Middle frontal gyrus (tissue), 1 donor: ENCODE results near the gene UNC5CL.

Source experiments
- DNase-seq: peaks from one replicate; pipeline ENCODE4 v3.0.0-alpha.2; 2015; ENCODE audit warnings: low spot score; ENCODE audit errors: extremely low spot score

Gene UNC5CL

DNA sequence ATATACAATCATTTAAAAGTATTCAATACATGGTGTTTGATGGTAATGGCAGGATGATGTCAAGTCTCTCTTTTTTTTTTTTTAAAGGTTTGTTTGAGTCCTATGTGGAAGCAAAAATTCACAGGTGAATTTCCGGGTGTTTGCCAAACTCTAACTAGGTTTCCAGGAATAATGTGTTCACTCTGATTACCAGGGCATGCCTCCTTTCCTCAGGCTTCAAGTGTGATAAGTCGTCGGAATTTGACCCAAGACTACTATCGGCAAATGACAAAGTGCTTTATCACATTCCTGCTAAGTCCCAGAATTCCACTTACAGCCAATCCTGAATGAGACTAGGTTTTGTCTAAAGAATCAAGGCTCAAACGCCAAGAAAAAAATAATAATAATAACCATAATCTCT lies 25.8 kb upstream of the UNC5CL start:
- no peak for DNase-seq

- no peak for DNase-seq
Observed at GRCh38 chr6:41063884-41064285, 24.9 kb upstream of the UNC5CL start.

DNA sequence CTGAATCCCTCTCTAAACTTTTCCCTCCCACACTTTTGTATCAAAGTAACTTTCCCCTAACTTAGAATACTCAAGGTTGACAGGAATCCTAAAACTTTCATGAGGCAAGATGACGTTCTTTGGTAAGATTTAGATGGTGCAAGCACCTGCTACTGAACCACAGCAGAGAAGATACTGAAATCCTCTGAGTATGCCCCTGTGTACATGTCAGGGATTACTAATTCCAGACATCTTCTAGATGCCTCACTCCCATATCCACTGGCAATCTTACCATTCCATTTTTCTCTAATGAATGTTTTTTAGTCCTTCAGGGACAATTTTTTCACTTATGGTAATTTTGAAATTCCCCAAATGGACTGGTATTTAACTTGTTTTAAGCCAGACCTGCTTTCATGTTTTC lies 23.0 kb upstream of the UNC5CL start:
- DNase-seq: no peak

DNA sequence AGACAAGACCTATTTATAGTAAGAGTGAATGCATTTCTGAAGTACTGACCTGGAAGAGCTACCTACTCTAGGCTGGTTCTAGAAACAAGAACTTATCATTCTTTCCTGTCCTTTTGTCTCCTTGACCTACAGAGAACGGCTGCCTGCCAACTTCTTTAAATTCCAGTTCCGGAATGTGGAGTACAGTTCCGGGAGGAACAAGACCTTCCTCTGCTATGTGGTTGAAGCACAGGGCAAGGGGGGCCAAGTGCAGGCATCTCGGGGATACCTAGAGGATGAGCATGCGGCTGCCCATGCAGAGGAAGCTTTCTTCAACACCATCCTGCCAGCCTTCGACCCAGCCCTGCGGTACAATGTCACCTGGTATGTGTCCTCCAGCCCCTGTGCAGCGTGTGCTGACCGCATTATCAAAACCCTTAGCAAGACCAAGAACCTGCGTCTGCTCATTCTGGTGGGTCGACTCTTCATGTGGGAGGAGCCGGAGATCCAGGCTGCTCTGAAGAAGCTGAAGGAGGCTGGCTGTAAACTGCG lies 22.2 kb upstream of the UNC5CL start:
- DNase-seq: no peak

DNA sequence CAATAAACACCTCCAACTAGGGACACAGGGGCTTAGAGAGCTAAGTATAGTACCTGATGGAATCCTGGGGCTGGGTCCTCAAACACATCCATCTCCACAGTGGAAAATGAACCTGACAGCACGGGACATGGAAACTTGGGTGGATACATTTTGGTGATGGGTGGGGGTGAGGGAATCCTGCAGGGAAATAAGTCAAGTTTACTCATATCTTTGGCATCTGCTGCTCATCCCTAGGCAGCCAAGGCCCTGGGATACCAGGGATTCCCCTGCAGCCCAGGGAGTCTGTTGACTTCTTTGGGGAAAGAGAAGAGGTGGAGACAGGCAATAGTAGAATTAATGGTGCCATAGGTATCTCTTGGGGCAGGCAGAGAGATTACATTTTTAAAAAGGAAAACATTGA lies 20.5 kb upstream of the UNC5CL start:
- no peak for DNase-seq

DNA sequence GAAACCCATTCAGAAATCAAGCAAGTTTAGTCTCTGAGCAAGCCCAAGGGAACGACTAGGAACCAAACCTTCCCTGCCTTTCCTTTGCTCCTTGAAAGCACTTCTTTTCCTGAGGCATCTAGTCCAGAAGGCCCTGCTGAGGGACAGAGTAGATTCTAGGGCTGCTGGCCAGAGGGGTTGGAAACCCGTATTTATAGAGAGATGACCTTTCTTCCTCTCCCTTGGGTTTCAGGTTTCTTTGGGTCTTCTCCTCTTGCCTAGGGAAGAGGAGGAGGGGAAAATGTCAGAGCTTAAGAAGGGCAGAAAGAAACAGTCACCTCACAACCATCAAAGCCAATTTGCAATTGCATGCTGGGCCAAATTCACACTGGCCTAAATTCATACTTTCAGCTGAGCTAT lies 19.8 kb upstream of the UNC5CL start:
- no peak for DNase-seq

DNA sequence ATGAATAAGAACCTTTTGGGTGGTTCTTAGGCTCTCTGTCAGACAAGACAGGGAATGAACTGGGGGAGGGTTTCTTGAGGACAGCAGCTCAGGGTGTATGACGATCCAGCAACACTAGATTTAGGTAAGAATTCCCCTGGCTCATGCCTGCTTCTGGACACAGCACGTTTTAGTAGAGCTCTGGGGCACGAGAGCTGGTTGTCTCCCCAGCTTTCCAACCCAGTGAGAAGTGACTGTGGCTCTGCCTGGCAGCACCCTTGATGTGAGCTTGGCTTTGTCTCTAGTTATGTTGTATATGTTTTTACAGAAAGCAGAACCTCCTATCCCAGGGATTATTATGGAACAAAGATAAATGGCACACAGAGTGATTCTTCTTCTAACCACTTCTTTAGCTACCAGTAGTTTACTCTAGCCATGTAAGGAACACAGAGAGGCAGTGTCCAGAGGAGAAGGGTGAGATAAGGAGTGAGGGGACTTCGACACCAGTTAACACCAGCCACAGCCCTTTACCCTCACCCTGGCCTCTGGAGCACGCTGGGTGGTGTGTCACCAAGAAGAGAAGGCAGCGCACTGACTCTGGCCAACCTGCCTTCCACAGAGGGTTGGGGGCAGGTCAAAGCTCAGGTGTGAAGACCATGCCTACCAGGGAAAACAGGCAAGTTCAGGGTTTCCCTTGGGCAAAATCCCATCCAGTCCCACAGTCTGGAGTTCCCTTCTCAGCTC lies 17.9 kb upstream of the UNC5CL start:
- DNase-seq: no peak

DNA sequence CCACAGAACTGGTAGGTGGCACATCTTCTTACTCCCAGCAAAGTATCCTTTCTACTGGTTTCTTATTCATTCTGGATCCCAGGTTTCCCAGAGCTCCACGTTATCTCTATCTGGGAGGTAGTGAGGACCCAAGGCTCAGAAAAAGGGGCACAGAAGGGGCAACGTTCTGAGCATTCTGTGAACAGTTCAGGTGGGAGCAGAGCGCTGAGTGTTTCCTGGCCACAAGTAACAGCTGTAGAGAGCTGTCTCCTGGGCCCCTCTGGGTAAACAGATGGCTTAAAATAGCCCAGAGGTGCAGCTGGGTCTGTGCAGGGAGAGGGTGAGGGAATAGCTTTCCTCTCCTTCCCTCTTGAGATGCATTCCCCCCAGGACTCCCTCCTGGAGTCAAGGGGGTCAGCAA lies 16.1 kb upstream of the UNC5CL start:
- DNase-seq: no peak

- DNase-seq: no peak
Observed at GRCh38 chr6:41054511-41054910, 15.5 kb upstream of the UNC5CL start.

DNA sequence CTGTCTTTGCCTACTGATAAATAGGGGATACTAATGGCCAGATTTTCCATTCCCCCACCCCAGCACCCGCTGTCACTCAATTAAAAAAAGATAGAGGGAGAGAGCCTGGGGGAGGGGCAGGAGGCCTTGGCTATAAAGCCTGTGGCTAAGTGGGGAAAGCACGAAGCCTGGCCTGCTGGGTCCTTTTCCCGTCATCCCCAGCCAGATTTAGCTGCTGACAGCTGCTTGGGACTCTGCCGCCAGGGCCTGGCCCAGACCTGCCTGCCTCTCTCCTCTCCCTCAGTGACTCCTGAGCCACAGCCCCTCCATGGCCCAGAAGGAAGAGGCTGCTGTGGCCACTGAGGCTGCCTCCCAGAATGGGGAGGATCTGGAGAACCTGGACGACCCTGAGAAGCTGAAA lies 14.0 kb upstream of the UNC5CL start, which contains the start of gene APOBEC2:
TSS of gene APOBEC2 (plus strand) at position 162 of the 400 bp plus-strand sequence. CDS start at position 308, 146 bp downstream.
- DNase-seq: no peak

DNA sequence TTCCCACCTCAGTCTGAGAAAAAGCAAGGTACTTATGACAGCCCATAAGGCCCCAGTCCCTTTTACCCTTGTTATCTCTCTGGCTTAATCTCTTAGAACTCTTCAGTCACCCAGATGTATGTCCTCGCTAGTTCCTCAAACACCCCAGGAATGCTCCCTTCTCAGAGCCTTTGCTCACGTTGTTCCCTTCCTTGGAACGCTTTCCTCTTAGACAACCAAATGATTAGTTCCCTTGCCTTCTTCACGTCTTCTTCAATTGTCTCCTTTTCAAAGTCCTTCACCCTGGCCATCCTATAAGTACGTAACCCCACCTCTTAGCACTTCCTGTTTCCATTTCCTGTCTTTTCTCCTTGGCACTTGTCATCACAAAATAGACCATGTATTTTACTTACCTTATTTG lies 12.9 kb upstream of the UNC5CL start:
- no peak for DNase-seq

DNA sequence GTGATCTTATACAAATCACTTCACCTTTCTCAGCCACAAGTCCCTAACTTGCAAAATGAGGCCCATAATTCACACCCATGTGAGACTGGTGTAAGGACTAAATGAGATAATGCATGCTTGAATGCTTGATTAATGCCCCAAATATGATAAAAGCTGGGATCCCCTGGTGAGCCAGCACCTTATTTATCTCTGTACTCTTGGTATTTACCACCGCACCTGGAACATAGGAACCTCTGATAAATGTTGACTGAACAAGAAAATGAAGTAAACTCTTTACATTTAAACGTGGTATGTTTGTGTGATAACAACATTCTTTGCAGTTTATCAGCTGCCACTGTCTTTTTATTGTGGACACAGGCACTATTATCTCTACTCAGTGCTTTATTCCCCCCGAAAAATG lies 11.5 kb upstream of the UNC5CL start:
- DNase-seq: no peak

GRCh38 chr6:41049955-41050354 lies 10.9 kb upstream of the UNC5CL start:
- no peak for DNase-seq

DNA sequence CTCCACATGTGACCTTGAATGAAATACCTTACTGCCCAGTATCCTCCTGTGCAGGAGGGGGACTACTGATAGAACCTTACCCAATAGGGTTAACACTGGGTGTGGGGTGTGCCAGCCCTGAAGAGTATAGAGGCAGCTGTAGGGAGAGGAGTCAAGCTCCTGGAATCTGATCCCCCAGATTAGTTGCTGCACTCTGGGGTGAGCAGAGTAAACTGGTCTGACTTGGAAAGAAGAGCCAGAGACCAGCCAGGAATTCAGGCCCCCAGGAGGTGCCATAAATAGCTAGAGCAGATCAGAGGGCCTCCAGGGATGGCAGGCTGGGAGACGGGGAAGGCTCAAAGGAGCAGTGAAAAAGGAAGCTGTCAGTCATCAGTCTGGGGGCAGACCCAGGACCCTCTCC lies 10.5 kb upstream of the UNC5CL start:
- DNase-seq: no peak

DNA sequence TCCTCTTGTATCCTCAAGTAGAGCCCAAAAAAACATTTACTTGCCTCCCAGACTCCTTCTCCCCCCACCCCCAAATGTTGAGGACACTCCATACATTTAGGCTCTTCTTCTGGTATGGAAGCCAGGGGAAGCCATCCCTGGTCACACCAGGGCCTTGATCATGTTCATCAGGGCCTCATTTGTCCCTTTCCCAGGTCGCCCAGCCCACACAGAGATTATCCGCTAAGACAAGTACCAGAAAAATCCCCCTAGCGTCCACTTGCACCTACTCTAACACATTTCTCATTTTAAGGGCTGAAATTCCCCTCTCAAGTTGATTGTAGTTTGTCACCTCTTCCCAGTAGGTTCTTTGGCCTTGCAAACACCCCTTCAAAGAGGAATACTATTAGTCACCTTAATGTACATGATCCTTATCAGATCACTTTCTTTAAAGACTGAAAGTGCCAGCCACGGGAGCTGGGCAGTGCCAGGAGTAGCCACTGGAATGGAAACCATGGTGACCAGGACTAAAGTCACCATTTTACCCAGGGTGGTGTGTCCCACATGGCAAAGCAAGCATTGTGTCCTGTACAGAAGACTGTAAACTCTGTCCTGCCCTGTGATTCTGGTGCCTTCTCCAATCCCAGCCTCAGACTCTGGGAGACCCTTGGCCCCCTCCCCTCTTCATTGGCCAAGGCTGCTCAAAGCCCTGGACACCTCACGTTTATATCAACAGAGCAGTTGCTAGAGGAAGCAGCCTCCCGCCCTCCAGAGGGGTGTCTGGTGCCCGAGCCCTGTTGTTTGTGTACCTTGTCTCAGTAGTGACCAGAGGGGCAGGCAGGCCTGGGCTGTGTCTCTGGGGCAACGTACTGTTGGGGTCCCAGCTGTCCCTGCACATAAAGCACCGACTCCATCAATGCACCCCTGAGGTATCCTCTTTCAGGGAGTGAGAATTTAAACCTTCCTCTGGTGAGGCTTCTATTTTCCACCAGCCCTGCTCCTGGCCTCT lies 9.0 kb upstream of the UNC5CL start:
- no peak for DNase-seq

- no peak for DNase-seq
Observed at GRCh38 chr6:41047306-41047705, 8.3 kb upstream of the UNC5CL start.

GRCh38 chr6:41046084-41046483 lies 7.1 kb upstream of the UNC5CL start:
- no peak for DNase-seq

GRCh38 chr6:41045664-41046063 lies 6.6 kb upstream of the UNC5CL start:
- DNase-seq: no peak

- no peak for DNase-seq
Observed at GRCh38 chr6:41043151-41043550, 4.1 kb upstream of the UNC5CL start.

- DNase-seq: no peak
Observed at GRCh38 chr6:41042226-41043055, 3.4 kb upstream of the UNC5CL start, which contains the start of gene TSPO2. TSS of gene TSPO2 (plus strand) at chr6:41042467. CDS start at chr6:41042986, 519 bp downstream.

GRCh38 chr6:41040940-41041536 lies 2.0 kb upstream of the UNC5CL start:
- no peak for DNase-seq
